Measurements from ENCODE around the gene CA4. TPM values are rescaled to one million over a fixed set of nuclear protein-coding genes. Genes with fewer than 3 reads are reported as not detected.

CA4 gene
- polyA plus RNA-seq, 1 donor from 2014 or later, result not detected

- no peak for TF ChIP-seq EZH2 (IDR thresholded peaks at IDR 0.05; ENCODE audit: borderline replicate concordance, insufficient read depth, low read length, poor library complexity, severe bottlenecking)
- no peak for TF ChIP-seq POLR2AphosphoS5 (IDR thresholded peaks at IDR 0.05)
- no peak for TF ChIP-seq REST (IDR thresholded peaks at IDR 0.05; ENCODE audit: borderline replicate concordance)
- TF ChIP-seq MXI1 (conservative IDR thresholded peaks at IDR 0.05; ENCODE audit: poor library complexity, severe bottlenecking), result no peak
- no peak for TF ChIP-seq EP300 (conservative IDR thresholded peaks at IDR 0.05; ENCODE audit: poor library complexity, severe bottlenecking)
- TF ChIP-seq RAD21 (conservative IDR thresholded peaks at IDR 0.05), result no peak
- no peak overlapping the region for H3K27ac ChIP-seq (ENCODE audit: low read length)
- no peaks in the 10 kb centered on the region for H4K20me1 ChIP-seq (ENCODE audit: insufficient read depth)
- H3K79me2 ChIP-seq (replicated peaks; ENCODE audit: insufficient read depth, low read length), result no peaks in the 10 kb centered on the region
- H3K27me3 ChIP-seq (ENCODE audit: insufficient read depth, low read depth, low read length), result no peaks in the 10 kb centered on the region
- no peaks in the 10 kb centered on the region for H3K9me3 ChIP-seq (ENCODE audit: low read length)
- no peak overlapping the region for H3K9ac ChIP-seq (ENCODE audit: low read length)
- no peaks in the 10 kb centered on the region for H3K36me3 ChIP-seq (ENCODE audit: insufficient read depth, low read length)
- no peak overlapping the region for H3K4me2 ChIP-seq (ENCODE audit: low read length)
- H3F3A ChIP-seq (ENCODE audit: insufficient read depth, low read length, poor library complexity, severe bottlenecking), result no peaks in the 10 kb centered on the region
- no peak overlapping the region for H2AFZ ChIP-seq (ENCODE audit: low read depth, low read length)
- H3K9me2 ChIP-seq (ENCODE audit: insufficient read depth, low read length), result no peaks in the 10 kb centered on the region
- H3K4me3 ChIP-seq (ENCODE audit: low read length), result no peak overlapping the region
Observed at GRCh38 chr17:60170835-60171752, 21.3 kb downstream of the CA4 start.

GRCh38 chr17:60171753-60172079 is 21.9 kb downstream of the CA4 start:
- no peaks in the 10 kb centered on the region for H3K9me3 ChIP-seq (ENCODE audit: low read length)
- H3K36me3 ChIP-seq (ENCODE audit: insufficient read depth, low read length), result no peaks in the 10 kb centered on the region
- no peaks in the 10 kb centered on the region for H3F3A ChIP-seq (ENCODE audit: insufficient read depth, low read length, poor library complexity, severe bottlenecking)
- H3K79me2 ChIP-seq (replicated peaks; ENCODE audit: insufficient read depth, low read length), result no peaks in the 10 kb centered on the region
- no peak overlapping the region for H2AFZ ChIP-seq (ENCODE audit: low read depth, low read length)
- no peaks in the 10 kb centered on the region for H3K9me2 ChIP-seq (ENCODE audit: insufficient read depth, low read length)
- no peak overlapping the region for H3K27ac ChIP-seq (ENCODE audit: low read length)
- TF ChIP-seq CTCF (IDR thresholded peaks at IDR 0.05; ENCODE audit: poor library complexity, severe bottlenecking), result no peak
- TF ChIP-seq RAD21 (conservative IDR thresholded peaks at IDR 0.05), result no peak
- TF ChIP-seq MXI1 (conservative IDR thresholded peaks at IDR 0.05; ENCODE audit: poor library complexity, severe bottlenecking), result no peak
- no peak overlapping the region for H3K4me3 ChIP-seq (ENCODE audit: low read length)
- H3K4me2 ChIP-seq (ENCODE audit: low read length), result no peak overlapping the region
- H4K20me1 ChIP-seq (ENCODE audit: insufficient read depth), result no peaks in the 10 kb centered on the region
- H3K9ac ChIP-seq (ENCODE audit: low read length), result no peak overlapping the region
- no peaks in the 10 kb centered on the region for H3K27me3 ChIP-seq (ENCODE audit: insufficient read depth, low read depth, low read length)
